GM10847 (cell line): ENCODE measurements around the gene DNTTIP2.

Experiments
- POLR2A ChIP-seq: IDR thresholded peaks from 2 replicates; pipeline ENCODE4 v1.6.1; 2011; ENCODE audit not compliant: insufficient read length; ENCODE audit errors: extremely low read depth

The DNTTIP2 gene

DNA sequence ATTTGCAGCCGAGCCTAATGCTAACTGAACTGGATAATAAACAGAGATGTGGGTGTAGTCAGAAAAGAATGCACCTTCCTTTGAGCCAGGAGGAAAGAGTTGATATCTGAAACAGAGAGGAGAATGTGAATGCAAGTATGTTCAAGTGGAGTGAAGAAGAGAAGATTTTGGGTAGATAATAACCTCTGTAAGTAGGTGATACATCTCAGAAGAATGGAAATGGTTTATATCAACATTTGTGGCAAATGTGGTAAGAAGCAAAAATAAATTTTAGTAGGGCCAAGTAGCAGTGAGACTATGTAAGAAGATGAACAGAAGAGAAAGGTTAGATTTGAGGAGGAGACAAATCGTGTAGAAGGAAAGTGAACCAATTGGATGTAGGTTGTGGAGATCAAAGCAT is 1.7 kb upstream of the DNTTIP2 start:
- TF ChIP-seq POLR2A = no peak

DNA sequence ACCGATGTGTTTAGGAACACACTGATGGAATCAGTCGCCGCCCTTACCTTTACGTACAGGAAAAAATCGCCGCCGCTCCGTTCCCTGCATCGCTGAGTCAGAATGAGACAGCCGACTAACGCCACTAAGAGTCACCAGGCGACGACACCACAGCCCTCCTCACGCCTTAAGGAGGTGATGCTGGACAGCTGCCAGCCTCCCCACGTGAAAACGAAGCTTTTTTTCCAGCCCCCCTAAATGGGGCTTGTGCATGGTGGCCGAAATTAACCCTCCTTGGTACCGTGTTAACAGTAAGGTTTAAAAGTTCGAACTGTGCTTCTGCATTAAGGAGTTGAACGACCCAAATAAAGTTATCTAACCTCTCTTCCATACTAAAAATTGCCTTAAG is 511 bp downstream of the DNTTIP2 start:
- TF ChIP-seq POLR2A = no peak

DNA sequence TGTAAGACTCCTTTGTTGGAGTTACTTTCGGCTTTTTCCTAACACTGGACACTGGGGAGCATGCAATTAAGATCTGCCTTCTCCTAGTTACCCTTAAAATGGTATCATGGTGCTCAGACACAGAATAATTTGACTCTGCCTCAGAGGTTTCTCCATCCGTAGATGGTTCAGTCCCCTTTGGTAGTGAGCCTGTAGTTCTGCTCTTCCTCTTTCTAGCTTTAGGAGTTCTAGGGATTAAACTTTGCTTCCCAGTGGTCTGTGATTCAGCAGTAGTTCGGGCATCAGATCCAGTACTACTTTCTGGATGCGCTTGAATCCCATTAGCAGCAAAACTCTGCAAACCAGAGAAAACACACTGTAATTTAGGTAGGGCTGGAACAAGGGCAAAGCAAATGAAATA is 1.5 kb downstream of the DNTTIP2 start:
- no peak for TF ChIP-seq POLR2A

DNA sequence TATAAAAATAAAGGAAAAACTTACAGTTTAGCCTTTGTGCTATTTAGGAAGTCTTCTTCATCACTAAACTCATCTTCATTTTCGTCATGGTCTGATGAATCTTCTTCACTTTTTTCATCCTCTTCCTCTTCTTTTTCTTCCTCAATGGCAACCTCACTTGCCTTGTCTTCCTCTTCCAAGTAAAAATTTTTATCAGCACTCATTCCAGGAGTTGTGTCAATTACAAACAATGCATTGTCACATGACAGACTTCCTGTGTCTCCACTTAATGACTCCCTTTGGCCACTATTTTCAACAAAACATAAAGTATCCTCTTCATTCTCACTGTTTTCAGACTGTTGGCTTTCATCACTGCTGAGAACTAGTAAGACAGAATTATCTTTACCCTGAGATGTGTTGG is 2.8 kb downstream of the DNTTIP2 start:
- no peak for TF ChIP-seq POLR2A

DNA sequence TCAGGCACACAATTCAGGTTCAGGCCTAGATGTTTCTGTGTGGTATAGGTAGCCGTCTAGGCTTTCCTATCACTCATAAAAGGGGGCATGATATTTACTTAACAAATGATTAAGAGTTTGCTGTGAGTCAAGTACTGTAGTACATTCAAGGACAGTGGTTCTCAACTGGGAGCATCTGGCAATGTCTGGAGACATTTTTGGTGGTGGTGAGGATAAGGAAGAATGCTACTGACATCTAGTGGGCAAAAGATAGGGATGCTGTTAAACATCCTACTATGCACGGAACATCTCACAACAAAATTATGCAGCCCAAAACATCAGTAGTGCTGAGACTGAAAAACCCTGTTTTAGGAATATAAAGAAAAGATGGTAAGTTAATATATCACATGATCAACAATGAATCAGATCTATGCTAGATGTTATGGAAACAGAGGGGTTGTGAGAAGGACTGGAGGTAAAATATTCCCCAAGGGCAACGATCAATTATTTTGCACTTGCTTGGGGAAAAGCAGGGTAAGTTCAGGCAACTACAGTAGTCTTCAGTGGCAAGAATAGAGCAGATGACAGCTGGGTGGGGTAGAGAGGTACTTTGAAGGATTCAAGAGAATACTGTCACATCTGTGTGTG is 4.9 kb downstream of the DNTTIP2 start:
- TF ChIP-seq POLR2A = no peak

DNA sequence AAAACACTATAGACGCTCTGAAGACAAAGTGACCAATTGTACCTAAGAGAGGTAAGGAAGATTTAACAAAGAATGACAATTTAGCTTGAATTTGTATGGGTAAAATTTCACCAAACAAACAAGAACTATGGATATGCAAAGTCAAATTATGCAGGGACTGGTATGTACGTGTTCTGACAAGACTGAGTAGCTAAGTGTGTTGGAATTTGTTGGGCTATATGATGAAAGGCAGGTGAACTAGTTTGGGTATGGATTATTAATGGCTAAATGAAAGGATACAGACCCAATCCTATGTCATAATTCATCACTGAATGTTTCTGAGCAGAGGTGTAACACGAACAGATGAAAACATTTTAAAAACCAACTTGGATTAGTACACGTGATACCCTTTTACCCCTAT is 7.6 kb downstream of the DNTTIP2 start:
- TF ChIP-seq POLR2A = no peak

DNA sequence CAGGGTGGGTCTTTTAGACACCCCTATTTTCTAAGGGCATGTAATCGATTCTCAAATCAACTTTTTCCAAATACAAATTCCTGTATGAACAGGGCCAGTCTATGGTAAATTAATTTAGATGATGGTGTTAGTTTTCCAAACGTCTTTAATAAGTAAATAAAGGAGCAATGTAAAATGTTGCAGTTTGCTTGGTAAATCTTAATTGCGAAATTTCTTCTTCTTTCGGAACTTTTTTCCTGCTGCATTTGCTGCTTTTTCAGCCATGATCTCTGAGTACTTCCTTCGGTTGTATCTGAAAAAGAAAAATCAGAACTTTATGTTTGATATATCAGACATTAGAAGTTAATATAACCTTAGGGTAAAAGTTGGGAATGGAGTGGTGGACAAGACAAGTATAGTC is 9.4 kb downstream of the DNTTIP2 start:
- no peak for TF ChIP-seq POLR2A

DNA sequence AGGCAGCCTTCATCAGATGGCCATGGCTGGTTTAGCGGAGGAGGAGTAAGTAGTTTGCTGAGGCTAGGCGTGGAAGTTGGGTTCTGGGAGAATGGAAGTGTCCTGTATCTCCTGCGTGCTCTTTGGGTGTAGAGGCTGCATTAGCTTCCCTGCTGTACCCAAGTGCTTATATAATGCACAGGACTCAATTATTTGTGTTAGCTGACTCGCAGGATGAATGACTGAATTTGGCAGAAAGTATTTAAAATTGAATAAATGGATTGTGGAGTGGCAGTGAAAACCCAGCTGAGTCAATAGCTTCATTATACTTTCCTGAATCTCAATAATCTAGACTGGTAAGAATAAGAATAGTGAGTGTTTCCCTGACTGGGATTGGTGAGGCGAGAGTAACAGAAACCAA is 13.8 kb downstream of the DNTTIP2 start:
- no peak for TF ChIP-seq POLR2A

DNA sequence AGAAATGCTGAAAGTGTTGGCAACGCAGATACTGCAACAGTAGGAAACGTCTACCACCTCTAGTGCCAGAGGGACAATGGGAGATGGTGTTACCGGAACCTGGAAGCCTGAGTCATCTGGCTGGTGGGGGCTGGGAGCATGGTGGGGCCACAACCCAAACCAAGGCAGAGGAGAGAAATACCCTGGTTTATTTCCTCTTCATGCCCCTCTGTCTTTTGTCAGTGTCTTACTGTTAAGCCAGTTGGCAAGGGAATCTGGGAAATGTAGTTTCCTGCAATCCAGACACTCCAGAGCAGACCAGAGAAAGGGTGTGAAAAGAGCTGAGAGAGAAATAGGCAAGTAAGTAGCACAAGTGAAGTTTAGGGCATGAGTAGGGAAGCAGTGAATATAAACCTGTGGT is 14.8 kb downstream of the DNTTIP2 start:
- TF ChIP-seq POLR2A = no peak

DNA sequence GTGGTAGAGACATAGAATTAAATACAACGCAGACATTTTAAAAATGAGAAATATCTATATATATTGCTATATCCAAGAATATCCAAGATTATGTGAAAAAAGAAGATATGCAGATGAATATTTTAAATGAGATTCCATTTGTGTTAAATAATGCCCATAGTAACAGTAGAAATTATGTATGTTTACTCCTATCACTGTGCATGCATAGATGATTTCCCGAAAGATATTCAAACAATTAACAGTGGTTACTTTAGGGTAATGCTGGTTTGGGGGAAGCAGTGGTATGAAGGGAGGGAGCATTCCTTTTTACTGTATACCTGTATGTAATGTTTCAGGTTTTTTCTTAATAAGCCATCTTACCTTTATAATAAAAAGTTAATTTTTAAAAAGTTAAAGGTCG is 25.1 kb downstream of the DNTTIP2 start:
- no peak for TF ChIP-seq POLR2A

DNA sequence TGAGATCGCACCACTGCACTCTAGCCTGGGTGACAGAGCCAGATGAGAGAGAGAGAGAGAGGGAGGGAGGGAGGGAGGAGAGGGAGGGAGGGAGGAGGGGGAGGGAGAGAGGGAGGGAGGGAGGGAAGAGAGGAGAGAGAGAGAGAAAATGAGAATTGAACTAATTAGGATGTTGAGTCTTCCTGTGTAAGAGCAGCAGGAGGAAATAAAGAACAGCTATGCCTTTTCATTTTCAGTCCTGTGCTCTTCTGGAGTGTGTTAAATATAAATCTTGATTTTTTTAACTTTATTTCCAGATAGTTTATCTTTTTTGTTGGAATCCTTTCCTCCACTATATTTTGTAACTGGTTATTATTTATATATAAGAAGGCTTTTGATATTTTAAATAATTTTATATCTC is 27.1 kb downstream of the DNTTIP2 start:
- no peak for TF ChIP-seq POLR2A

DNA sequence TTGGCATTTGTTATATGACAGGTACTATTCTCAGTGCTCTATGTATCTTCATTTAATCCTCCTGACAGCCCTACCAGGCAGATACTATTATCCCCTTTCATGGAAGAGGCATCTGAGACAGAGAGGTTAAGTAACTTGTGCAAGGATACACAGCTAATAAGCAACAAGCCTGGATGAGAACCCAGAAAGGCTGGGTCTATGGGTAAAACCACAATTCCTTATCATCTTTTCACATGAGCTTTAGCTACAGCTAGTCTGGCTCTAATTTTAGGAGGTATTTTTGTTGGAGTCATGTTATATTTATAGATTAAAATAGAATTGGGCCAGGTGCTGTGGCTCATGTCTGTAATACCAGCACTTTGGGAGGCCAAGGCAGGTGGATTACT is 27.7 kb downstream of the DNTTIP2 start:
- no peak for TF ChIP-seq POLR2A

DNA sequence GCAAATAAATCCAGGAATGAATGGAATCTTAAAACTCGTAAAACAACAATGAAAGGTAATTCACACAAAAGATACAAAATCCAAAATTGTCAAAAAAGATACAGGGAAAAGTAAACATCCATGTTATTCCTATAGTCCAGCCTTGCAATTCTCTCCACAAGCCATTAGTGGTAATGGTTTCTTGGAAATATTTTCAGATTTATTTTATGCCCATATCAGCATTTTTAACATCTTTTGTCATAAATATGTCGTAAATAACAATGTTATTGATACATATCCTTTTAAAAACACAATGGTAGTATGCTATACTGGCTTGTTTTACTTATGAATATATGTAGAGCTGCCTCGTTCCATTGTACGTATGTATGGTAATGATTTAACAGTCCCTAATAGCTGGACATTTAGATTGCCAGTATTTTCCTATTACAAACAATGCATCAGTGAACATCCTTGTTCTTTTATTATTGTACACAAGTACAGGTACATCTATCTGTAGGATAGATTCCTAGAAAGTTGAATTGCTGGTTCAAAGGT is 30.6 kb downstream of the DNTTIP2 start:
- TF ChIP-seq POLR2A = no peak

DNA sequence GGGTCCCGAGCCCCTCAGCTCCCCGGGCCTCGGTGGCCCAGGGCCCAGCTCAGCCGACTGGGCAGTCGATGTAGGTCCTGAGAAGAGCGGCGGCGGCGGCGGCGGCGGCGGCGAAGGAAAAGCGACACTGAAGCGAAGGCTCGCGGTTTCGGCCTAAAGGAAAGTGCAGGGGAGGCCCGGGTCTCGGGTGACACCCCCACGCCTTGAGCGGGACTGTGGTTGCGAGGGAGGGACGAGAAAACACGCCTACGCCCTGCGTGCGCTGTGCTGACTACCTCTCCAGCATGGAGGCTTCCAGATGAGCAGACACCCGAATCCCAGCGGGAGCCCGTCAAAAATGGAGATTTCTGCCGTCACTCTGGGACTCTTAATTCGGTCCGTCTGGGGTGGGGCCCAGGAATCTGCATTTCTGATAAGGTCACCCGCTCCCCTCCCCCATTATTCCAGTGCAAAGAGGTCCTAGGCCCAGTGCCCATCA is 31.2 kb downstream of the DNTTIP2 start:
- no peak for TF ChIP-seq POLR2A

DNA sequence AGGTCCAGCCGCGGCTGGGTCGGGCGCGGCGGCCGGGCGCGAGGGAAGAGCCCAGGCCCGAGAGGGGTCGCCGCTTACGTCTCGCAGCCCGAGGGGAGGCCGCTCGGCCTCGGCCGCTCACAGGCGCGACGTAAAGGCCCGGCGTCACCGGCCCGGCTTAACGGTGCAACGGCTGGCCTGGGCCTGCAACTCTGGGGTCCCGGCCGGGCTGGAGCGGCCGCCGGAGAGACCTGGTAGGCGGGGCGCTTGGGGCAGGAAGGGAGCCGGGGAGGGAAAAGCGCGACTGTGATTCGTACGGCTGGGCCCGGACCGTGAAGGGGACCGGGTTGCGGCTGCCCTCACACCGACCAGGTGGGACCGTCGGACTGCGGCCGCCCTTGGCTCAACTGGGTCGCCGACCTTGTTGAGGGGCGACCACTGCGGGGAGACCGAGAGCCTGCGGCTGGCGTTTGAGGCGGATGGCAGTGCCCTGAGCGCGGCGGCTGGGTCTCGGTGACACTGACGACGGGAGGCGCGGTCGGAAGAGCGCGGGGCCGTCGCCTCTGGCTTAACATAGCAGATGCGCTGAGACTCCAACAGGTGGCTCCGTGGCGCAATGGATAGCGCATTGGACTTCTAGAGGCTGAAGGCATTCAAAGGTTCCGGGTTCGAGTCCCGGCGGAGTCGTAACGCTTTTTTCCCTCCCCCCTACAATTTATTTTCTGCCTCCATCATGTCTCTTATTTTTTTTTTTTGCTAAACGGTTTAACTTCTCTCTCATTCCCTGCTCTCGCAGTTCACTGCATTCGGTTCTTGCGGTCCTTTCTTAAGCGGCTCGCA is 31.8 kb downstream of the DNTTIP2 start:
- no peak for TF ChIP-seq POLR2A

DNA sequence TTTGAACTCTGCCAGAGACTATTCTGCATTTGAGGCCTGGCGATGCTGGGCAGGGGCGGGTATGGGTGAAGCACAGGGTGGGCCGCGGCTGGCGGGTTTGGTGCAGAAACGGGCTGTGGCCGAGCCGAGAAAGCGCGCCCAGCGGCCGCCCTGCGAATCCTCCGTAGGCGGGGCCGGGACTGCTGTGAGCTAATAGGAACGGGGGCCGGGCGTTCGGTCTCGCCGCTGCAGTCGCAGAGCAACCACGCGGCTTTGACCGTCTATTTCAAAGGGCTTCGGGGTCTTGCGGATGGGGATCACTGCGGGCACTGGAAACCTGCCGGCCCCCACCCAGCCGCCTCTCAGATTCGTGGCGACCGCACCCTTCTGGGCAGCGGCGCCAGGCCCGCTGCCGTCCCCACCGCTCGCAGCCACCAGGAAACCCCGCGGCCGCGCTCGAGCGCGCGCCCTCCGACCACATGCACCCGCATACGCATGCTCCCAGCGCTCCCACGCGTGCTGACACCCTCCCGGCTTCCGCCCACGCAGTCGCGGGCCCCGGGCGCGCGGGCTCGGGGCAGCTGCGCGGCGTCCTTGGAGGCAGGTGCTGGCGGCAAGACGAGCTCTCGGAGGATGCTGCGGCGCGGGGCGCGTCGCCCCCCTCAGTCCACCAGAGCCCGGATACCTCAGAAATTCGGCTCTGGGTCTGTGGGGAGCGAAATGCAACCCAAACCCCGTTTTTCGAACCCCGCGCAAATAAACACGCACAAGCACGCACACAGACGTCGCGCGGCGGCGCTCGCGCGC is 32.6 kb downstream of the DNTTIP2 start:
- no peak for TF ChIP-seq POLR2A
